Measurements from ENCODE around the gene ERICH3.

The ERICH3 gene

GRCh38 chr1:74714429-74715235 is 41.0 kb upstream of the ERICH3 start:
- no peak overlapping the region for H3K4me3 ChIP-seq (ENCODE audit: low read depth, low read length)
- DNase-seq (ENCODE audit: low read depth, low spot score): no peak
- ChIA-PET CTCF (interaction anchor here (1.1 kb wide), 1 partner anchor 19 kb away, joined by 4 read pairs; no protein-coding TSS in a partner anchor), POLR2A (interaction anchor here (1.5 kb wide), 1 partner anchor 11 kb away, joined by 3 read pairs; no protein-coding TSS in a partner anchor)
- TF ChIP-seq, protein P1, sequence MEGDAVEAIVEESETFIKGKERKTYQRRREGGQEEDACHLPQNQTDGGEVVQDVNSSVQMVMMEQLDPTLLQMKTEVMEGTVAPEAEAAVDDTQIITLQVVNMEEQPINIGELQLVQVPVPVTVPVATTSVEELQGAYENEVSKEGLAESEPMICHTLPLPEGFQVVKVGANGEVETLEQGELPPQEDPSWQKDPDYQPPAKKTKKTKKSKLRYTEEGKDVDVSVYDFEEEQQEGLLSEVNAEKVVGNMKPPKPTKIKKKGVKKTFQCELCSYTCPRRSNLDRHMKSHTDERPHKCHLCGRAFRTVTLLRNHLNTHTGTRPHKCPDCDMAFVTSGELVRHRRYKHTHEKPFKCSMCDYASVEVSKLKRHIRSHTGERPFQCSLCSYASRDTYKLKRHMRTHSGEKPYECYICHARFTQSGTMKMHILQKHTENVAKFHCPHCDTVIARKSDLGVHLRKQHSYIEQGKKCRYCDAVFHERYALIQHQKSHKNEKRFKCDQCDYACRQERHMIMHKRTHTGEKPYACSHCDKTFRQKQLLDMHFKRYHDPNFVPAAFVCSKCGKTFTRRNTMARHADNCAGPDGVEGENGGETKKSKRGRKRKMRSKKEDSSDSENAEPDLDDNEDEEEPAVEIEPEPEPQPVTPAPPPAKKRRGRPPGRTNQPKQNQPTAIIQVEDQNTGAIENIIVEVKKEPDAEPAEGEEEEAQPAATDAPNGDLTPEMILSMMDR (IDR thresholded peaks at IDR 0.05; ENCODE audit: insufficient read depth, low read length, missing control alignments): no peak

- CTCF ChIA-PET: interaction anchor here (1.1 to 1.4 kb wide), 2 partner anchors 18 to 245 kb away, joined by 3 to 4 read pairs; no protein-coding TSS in a partner anchor
- H3K4me3 ChIP-seq (ENCODE audit: low read depth, low read length): no peak overlapping the region
- POLR2A ChIA-PET: interaction anchor here (1.5 kb wide), 1 partner anchor 12 kb away, joined by 3 read pairs; no protein-coding TSS in a partner anchor
- no peak for DNase-seq (ENCODE audit: low read depth, low spot score)
- TF ChIP-seq, protein P1 (IDR thresholded peaks at IDR 0.05; ENCODE audit: insufficient read depth, low read length, missing control alignments): no peak
These were observed 40.3 kb upstream of the ERICH3 start for GRCh38 chr1:74713849-74714248.

DNA sequence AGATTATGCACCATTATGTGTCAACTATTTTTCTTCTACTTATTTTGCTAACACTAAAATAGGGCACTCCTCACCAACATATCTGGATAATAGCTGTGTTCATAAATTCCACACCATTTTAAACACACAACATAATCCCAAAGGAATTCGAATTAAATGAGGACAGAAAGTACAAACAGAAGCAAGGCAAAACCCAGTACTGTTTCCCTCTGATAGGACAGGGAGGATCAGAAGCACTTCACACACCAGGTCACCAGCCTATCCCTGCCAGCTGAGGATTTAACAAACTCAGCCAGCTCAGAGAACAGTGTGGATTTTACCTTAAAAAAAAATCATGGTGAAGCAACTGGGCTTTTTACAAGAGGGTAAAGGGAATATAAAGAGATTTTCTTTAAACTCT is 39.3 kb upstream of the ERICH3 start:
- ChIA-PET POLR2A (no interaction called here), CTCF (interaction anchor here (0.9 to 1.4 kb wide), 4 partner anchors 17 to 244 kb away, joined by 3 to 4 read pairs (median 4); no protein-coding TSS in a partner anchor)
- TF ChIP-seq, protein P1 (IDR thresholded peaks at IDR 0.05; ENCODE audit: insufficient read depth, low read length, missing control alignments): no peak
- DNase-seq (ENCODE audit: low read depth, low spot score): no peak
- no peak overlapping the region for H3K4me3 ChIP-seq (ENCODE audit: low read depth, low read length)

GRCh38 chr1:74703386-74704182 is 30.0 kb upstream of the ERICH3 start:
- H3K4me3 ChIP-seq (ENCODE audit: low read depth, low read length): no peak overlapping the region
- POLR2A ChIA-PET: no interaction called here
- TF ChIP-seq, protein P1 (IDR thresholded peaks at IDR 0.05; ENCODE audit: insufficient read depth, low read length, missing control alignments): no peak
- CTCF ChIA-PET: interaction anchor here (4.3 kb wide), 1 partner anchor 13 kb away, joined by 26 read pairs; no protein-coding TSS in a partner anchor
- DNase-seq (ENCODE audit: low read depth, low spot score): no peak

- ChIA-PET POLR2A (no interaction called here), CTCF (interaction anchor here (1.3 kb wide), 1 partner anchor 10 kb away, joined by 5 read pairs; no protein-coding TSS in a partner anchor)
- H3K4me3 ChIP-seq (ENCODE audit: low read depth, low read length): no peak overlapping the region
- DNase-seq (ENCODE audit: low read depth, low spot score): no peak
- TF ChIP-seq, protein P1 (IDR thresholded peaks at IDR 0.05; ENCODE audit: insufficient read depth, low read length, missing control alignments): no peak
These were observed 25.7 kb upstream of the ERICH3 start for GRCh38 chr1:74699331-74699730.

- no peak for DNase-seq (ENCODE audit: low read depth, low spot score)
- H3K4me3 ChIP-seq (ENCODE audit: low read depth, low read length): no peak overlapping the region
- POLR2A ChIA-PET: no interaction called here
- CTCF ChIA-PET: no interaction called here
- TF ChIP-seq, protein P1 (IDR thresholded peaks at IDR 0.05; ENCODE audit: insufficient read depth, low read length, missing control alignments): no peak
These were observed 24.2 kb upstream of the ERICH3 start for GRCh38 chr1:74697832-74698231.
